ENCODE results near the gene SENP5.

Gene SENP5

DNA sequence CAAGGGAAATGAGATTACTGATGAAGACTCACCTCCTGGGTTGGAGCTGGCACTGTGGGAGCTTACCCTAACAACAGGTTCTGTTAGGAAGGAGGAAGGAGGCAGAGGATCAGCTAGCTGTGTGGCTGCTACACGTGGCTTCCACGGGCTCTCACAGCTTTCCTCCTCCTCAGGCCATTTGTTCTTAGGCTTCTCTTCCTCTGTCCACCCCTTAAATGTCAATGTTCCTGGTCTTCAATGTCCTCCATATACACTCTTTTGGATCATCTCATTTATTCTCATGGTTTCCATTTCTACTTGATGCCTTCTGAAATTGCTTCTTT is 95.9 kb downstream of the SENP5 start:
- Histone ChIP-seq H3K36me3 (replicated peaks) (0 out of 2 replicates have a peak, but pooled peaks cover 3% of the 10 kb centered on the region), H3K4me3 (no peak overlapping the region), H3K9me3 (no peaks in the 10 kb centered on the region; the same call in 1 of the 2 replicates), H3K27me3 (ENCODE audit: low read depth) (no peaks in the 10 kb centered on the region), H3K4me1 (peaks cover 5% of the 10 kb centered on the region)
- DNase-seq (ENCODE audit: low spot score in 2 of 2): no peak
- in situ Hi-C loops (cut with MboI; ENCODE audit: low sequenced_read_pairs): no loop called here

DNA sequence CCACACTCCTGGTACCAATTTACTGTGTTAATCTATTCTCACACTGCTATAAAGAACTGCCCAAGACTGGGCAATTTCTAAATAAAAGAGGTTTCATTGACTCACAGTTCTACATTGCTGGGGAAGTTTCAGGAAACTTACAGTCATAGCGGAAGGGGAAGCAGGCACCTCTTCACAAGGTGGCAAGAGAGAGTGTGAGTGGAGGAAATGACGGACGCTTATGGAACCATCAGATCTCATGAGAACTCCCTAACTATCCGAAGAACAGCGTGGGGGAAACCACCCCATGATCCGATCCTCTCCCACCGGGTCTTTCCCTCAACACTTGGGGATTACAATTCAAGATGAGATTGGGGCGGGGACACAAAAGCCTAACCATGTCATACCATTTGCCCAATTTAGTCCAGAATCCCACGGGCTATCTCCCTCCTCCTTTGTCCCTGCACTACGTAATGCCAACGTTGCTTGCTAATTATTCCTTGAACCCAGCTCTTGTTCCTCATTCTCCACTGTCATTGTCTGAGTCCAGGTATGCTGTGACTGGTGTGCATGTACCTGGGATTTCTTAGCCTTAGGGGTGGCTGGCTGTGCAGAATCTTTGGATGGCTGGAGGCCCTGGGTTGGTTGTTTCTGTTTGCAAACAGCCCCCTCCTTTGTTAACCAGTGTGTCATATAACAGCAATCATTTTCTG is 97.5 kb downstream of the SENP5 start:
- peaks cover 5% of the 10 kb centered on the region for H3K4me1 ChIP-seq
- in situ Hi-C loops (cut with MboI; ENCODE audit: low sequenced_read_pairs): no loop called here
- no peak overlapping the region for H3K4me3 ChIP-seq
- no peak for DNase-seq (ENCODE audit: low spot score in 2 of 2)
- H3K27me3 ChIP-seq (ENCODE audit: low read depth): no peaks in the 10 kb centered on the region
- H3K36me3 ChIP-seq (replicated peaks): 0 out of 2 replicates have a peak, but pooled peaks cover 3% of the 10 kb centered on the region
- H3K9me3 ChIP-seq: no peaks in the 10 kb centered on the region; the same call in 1 of the 2 replicates

DNA sequence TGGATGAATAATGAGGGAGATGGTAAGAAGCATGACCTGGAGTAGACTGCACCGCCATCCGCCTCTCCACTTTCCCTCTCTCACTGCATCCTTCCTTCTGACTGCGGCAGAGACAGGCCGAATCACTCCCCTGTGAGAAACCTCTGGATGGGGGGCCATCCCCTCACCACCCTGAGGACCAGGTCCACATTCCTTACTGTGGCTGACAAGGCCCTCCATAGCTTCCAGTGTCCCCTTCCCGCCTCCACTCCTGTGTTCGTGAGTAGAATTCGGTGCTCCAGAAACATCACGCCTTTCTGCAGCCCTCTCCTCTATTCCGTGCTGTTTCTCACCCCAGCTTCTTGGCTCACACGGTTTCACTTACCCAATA is 98.1 kb downstream of the SENP5 start:
- DNase-seq (ENCODE audit: low spot score in 2 of 2): no peak
- Histone ChIP-seq H3K4me1 (peaks cover 5% of the 10 kb centered on the region), H3K27me3 (ENCODE audit: low read depth) (no peaks in the 10 kb centered on the region), H3K9me3 (no peaks in the 10 kb centered on the region; the same call in 1 of the 2 replicates), H3K36me3 (replicated peaks) (0 out of 2 replicates have a peak, but pooled peaks cover 3% of the 10 kb centered on the region), H3K4me3 (no peak overlapping the region)
- in situ Hi-C loops (cut with MboI; ENCODE audit: low sequenced_read_pairs): no loop called here

- Histone ChIP-seq H3K36me3 (replicated peaks) (0 out of 2 replicates have a peak, but pooled peaks cover 3% of the 10 kb centered on the region), H3K9me3 (no peaks in the 10 kb centered on the region; the same call in 1 of the 2 replicates), H3K27me3 (ENCODE audit: low read depth) (no peaks in the 10 kb centered on the region), H3K4me1 (peaks cover 5% of the 10 kb centered on the region), H3K4me3 (no peak overlapping the region)
- no peak for DNase-seq (ENCODE audit: low spot score in 2 of 2)
- in situ Hi-C loops (cut with MboI; ENCODE audit: low sequenced_read_pairs): no loop called here
Observed at GRCh38 chr3:196966526-196967401, 99.0 kb downstream of the SENP5 start.

GRCh38 chr3:196967412-196968232 is 99.9 kb downstream of the SENP5 start:
- no peak for DNase-seq (ENCODE audit: low spot score in 2 of 2)
- in situ Hi-C loops (cut with MboI; ENCODE audit: low sequenced_read_pairs): no loop called here
- H3K9me3 ChIP-seq: no peaks in the 10 kb centered on the region; the same call in 1 of the 2 replicates
- peaks cover 5% of the 10 kb centered on the region for H3K4me1 ChIP-seq
- 0 out of 2 replicates have a peak, but pooled peaks cover 3% of the 10 kb centered on the region for H3K36me3 ChIP-seq (replicated peaks)
- H3K27me3 ChIP-seq (ENCODE audit: low read depth): no peaks in the 10 kb centered on the region
- H3K4me3 ChIP-seq: peak overlapping the region; percentile 29

- Histone ChIP-seq H3K4me3 (peak within 1 kb of the TSS; percentile 45), H3K27me3 (ENCODE audit: low read depth) (no peaks in the 10 kb centered on the region), H3K4me1 (peaks cover 5% of the 10 kb centered on the region), H3K9me3 (no peaks in the 10 kb centered on the region; the same call in 1 of the 2 replicates), H3K36me3 (replicated peaks) (0 out of 2 replicates have a peak, but pooled peaks cover 3% of the 10 kb centered on the region)
- in situ Hi-C loops (cut with MboI; ENCODE audit: low sequenced_read_pairs): no loop called here
- peak; percentile 37 to 60 for DNase-seq (ENCODE audit: low spot score in 2 of 2)
Observed at GRCh38 chr3:196968233-196969133, 100.8 kb downstream of the SENP5 start, which contains the start of gene PIGZ. Gene PIGZ, minus strand, starts transcription at chr3:196968833. Its CDS starts 16,802 bp downstream, at chr3:196952031.

GRCh38 chr3:196969134-196969659 is 101.5 kb downstream of the SENP5 start:
- Histone ChIP-seq H3K9me3 (no peaks in the 10 kb centered on the region; the same call in 1 of the 2 replicates), H3K4me3 (peak overlapping the region; percentile 45), H3K4me1 (peaks cover 5% of the 10 kb centered on the region), H3K27me3 (ENCODE audit: low read depth) (no peaks in the 10 kb centered on the region), H3K36me3 (replicated peaks) (0 out of 2 replicates have a peak, but pooled peaks cover 3% of the 10 kb centered on the region)
- peak in 1 of 2 experiments; percentile 52 for DNase-seq (ENCODE audit: low spot score in 2 of 2)
- in situ Hi-C loops (cut with MboI; ENCODE audit: low sequenced_read_pairs): no loop called here

DNA sequence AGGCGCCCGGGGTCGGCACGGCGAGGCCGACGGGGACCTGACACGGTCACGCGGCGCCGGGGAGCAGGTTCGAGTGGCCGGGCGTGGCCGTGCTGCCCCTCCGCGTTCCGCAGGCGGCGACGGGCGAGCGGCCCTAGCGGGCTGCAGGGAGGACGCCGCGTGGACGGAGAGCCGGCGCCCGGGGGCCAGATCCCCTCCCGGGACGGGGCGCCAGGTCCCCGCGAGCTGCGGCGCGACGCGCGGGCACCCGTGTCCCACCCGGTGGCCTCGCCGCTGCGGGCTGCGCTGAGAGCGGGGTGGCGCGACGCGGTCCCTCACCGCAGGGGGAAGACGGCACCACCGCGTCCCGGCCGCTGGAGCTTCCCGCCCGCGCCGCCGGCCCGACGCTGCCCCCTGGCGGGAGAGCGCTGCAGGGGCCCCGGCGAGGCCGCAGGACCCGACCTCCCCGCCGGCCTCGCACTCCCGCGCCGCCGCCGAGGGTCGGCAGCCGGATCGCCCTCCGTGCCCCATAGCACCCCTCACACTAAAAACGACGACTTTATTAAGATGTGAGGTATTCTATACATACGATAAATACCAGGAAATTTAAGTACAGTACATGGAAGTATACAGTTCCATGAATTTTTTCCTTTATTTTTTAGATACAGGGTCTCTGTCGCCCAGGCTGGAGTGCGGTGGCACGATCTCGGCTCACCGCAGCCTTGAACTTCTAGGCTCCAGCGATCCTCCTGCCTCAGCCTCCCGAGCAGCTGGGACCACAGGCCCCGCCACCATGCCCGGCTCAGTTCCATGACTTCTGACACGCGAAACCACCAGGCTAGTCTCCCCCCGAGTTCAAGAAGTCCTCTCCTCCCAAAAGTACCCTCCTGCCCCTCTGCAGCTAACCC is 102.2 kb downstream of the SENP5 start:
- peaks cover 5% of the 10 kb centered on the region for H3K4me1 ChIP-seq
- H3K27me3 ChIP-seq (ENCODE audit: low read depth): no peaks in the 10 kb centered on the region
- in situ Hi-C loops (cut with MboI; ENCODE audit: low sequenced_read_pairs): no loop called here
- H3K9me3 ChIP-seq: no peaks in the 10 kb centered on the region; the same call in 1 of the 2 replicates
- H3K36me3 ChIP-seq (replicated peaks): 0 out of 2 replicates have a peak, but pooled peaks cover 3% of the 10 kb centered on the region
- H3K4me3 ChIP-seq: peak overlapping the region; percentile 45
- DNase-seq (ENCODE audit: low spot score in 2 of 2): peak; percentile 60 to 79

- H3K36me3 ChIP-seq (replicated peaks): 0 out of 2 replicates have a peak, but pooled peaks cover 3% of the 10 kb centered on the region
- in situ Hi-C loops (cut with MboI; ENCODE audit: low sequenced_read_pairs): no loop called here
- H3K4me1 ChIP-seq: peaks cover 5% of the 10 kb centered on the region
- no peak overlapping the region for H3K4me3 ChIP-seq
- H3K27me3 ChIP-seq (ENCODE audit: low read depth): no peaks in the 10 kb centered on the region
- no peaks in the 10 kb centered on the region; the same call in 1 of the 2 replicates for H3K9me3 ChIP-seq
- no peak for DNase-seq (ENCODE audit: low spot score in 2 of 2)
Observed at GRCh38 chr3:196970547-196971093, 102.9 kb downstream of the SENP5 start.

DNA sequence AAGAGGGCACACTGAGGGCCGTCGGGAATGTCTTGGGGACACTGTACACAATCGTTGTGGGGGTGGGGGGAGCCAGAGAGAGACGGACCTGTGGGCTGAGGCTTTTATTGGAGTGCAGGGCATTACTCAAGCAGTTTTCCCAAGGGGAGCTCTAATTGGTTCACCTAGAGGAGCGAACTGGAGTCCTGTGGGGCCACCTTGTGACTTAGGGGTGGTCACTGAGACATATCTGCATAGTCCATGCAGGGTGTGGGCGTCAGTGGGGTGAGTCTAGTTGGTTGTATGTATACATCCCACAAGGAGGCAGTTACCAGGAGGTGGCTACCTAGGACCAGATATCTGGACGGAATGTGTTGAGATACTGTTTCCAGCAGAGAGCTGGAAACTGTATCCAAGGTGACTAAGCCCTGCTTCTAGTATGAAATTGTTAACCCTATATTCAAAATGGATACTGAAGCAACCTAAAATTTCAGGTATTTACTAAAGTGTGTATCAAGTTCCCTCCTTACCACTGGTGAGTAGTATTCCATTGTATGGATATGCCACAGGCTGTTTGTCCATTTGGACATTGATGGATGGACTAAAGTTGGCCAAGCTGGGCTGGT is 103.5 kb downstream of the SENP5 start:
- in situ Hi-C loops (cut with MboI; ENCODE audit: low sequenced_read_pairs): no loop called here
- no peaks in the 10 kb centered on the region for H3K9me3 ChIP-seq
- H3K36me3 ChIP-seq (replicated peaks): 0 out of 2 replicates have a peak, but pooled peaks cover 3% of the 10 kb centered on the region
- H3K4me3 ChIP-seq: no peak overlapping the region
- DNase-seq (ENCODE audit: low spot score in 2 of 2): no peak
- H3K27me3 ChIP-seq (ENCODE audit: low read depth): no peaks in the 10 kb centered on the region
- peaks cover 5% of the 10 kb centered on the region for H3K4me1 ChIP-seq

DNA sequence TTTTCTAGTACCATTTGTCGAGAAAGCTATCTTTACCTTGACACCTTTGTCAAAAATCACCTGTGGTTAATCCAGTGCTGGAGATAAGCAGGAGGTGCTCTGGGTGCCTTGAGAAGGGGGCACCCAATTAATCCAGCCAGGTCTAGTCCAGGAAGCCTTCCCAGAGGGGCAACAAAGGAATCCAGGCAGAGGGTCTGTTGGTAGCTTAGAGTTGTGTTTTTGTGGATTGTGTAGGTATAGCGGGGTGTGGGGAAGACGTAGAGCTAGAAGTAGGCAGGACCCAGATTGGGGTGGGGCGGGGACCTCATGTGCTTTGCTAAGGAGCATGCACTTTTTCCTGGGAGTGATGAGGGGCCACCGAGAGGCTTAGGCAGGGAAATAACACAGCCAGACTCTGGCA is 106.9 kb downstream of the SENP5 start:
- H3K9me3 ChIP-seq: no peaks in the 10 kb centered on the region
- no peak for DNase-seq (ENCODE audit: low spot score in 2 of 2)
- H3K36me3 ChIP-seq (replicated peaks): no peaks in the 10 kb centered on the region
- no peaks in the 10 kb centered on the region for H3K4me1 ChIP-seq
- no peaks in the 10 kb centered on the region for H3K27me3 ChIP-seq (ENCODE audit: low read depth)
- no peak overlapping the region for H3K4me3 ChIP-seq
- in situ Hi-C loops (cut with MboI; ENCODE audit: low sequenced_read_pairs): no loop called here

All from HAP-1 (cell line).